WTC11 (cell line): ENCODE data around the gene POU2F3. TPM values are rescaled to one million over a fixed set of nuclear protein-coding genes. Genes with fewer than 3 reads are reported as not detected.

Experiments used
- ATAC-seq: fragments of 200-7000 bp; cut with Tn5 transposase; 2 replicates; pipeline ENCODE4 v1.10.0; 2021; ENCODE audit warnings: mild to moderate bottlenecking, moderate library complexity
- CTCF ChIA-PET: fragments of 300-600 bp; sonication (Branson Sonifier 250); formaldehyde crosslinking; loops from one replicate; lab custom pipeline; 2021; ENCODE audit warnings: antibody characterized with exemption; lab: Charles Lee
- POLR2A ChIA-PET: fragments of 350-600 bp; sonication (Branson Sonifier 250); formaldehyde crosslinking; loops from one replicate; lab custom pipeline; 2021; ENCODE audit warnings: antibody characterized with exemption; lab: Charles Lee
- DNase-seq: peaks from one replicate; pipeline ENCODE4 v3.0.0; 2021; ENCODE audit warnings: low spot score
- H3K27ac Mint-ChIP-seq: 2 replicates; pipeline ENCODE4 v1.8.0; 2021; ENCODE audit warnings: mixed read lengths
- H3K27me3 Mint-ChIP-seq: 2 replicates; pipeline ENCODE4 v1.8.0; 2021; ENCODE audit warnings: low read depth, mild to moderate bottlenecking, moderate library complexity, mixed read lengths
- H3K36me3 Mint-ChIP-seq: 2 replicates; pipeline ENCODE4 v1.8.0; 2021; ENCODE audit warnings: mixed read lengths
- H3K4me1 Mint-ChIP-seq: 2 replicates; pipeline ENCODE4 v1.8.0; 2022; ENCODE audit warnings: mixed read lengths
- H3K4me3 Mint-ChIP-seq: 2 replicates; pipeline ENCODE4 v1.8.0; 2021; ENCODE audit warnings: mild to moderate bottlenecking, moderate library complexity, mixed read lengths
- H3K9me3 Mint-ChIP-seq: 2 replicates; pipeline ENCODE4 v1.8.0; 2021; ENCODE audit warnings: mixed read lengths
- ATF3 ChIP-seq: sonication (generic); formaldehyde crosslinking; conservative IDR thresholded peaks from 2 replicates; pipeline ENCODE4 v1.8.1; 2022; ENCODE audit warnings: mild to moderate bottlenecking, missing genetic modification reagents
- ATF6 ChIP-seq: sonication (generic); formaldehyde crosslinking; IDR thresholded peaks from 2 replicates; pipeline ENCODE4 v1.8.1; 2023; ENCODE audit warnings: mild to moderate bottlenecking, missing genetic modification reagents
- CBFB ChIP-seq: sonication (generic); formaldehyde crosslinking; IDR thresholded peaks from 2 replicates; pipeline ENCODE4 v1.8.1; 2022; ENCODE audit warnings: mild to moderate bottlenecking, low read depth, missing genetic modification reagents
- E2F5 ChIP-seq: sonication (generic); formaldehyde crosslinking; IDR thresholded peaks from 2 replicates; pipeline ENCODE4 v1.8.1; 2022; ENCODE audit warnings: mild to moderate bottlenecking, moderate library complexity, missing genetic modification reagents
- EMX1 ChIP-seq: fragments of 250-450 bp; sonication (Bioruptor Pico); IDR thresholded peaks from 2 replicates; pipeline ENCODE4 v1.8.0; 2021; ENCODE audit warnings: mild to moderate bottlenecking
- ETV6 ChIP-seq: sonication (generic); formaldehyde crosslinking; IDR thresholded peaks from 2 replicates; pipeline ENCODE4 v1.8.1; 2022; ENCODE audit warnings: mild to moderate bottlenecking, missing genetic modification reagents
- FOXK1 ChIP-seq: sonication (generic); formaldehyde crosslinking; IDR thresholded peaks from 2 replicates; pipeline ENCODE4 v1.8.0; 2022; ENCODE audit warnings: mild to moderate bottlenecking, moderate library complexity, missing genetic modification reagents
- GABPB1 ChIP-seq: sonication (generic); formaldehyde crosslinking; IDR thresholded peaks from 2 replicates; pipeline ENCODE4 v1.8.1; 2023; ENCODE audit warnings: mild to moderate bottlenecking, missing genetic modification reagents
- IRF1 ChIP-seq: sonication (generic); formaldehyde crosslinking; IDR thresholded peaks from 2 replicates; pipeline ENCODE4 v1.8.0; 2023; ENCODE audit warnings: missing genetic modification reagents
- JUN ChIP-seq: sonication (generic); formaldehyde crosslinking; IDR thresholded peaks from 2 replicates; pipeline ENCODE4 v1.8.0; 2023; ENCODE audit warnings: mild to moderate bottlenecking, missing genetic modification reagents
- MAX ChIP-seq: sonication (generic); formaldehyde crosslinking; IDR thresholded peaks from 2 replicates; pipeline ENCODE4 v1.8.0; 2022; ENCODE audit warnings: mild to moderate bottlenecking, missing genetic modification reagents
- MXD4 ChIP-seq: fragments of 250-450 bp; sonication (Bioruptor Pico); IDR thresholded peaks from 2 replicates; pipeline ENCODE4 v1.8.0; 2021; ENCODE audit warnings: mild to moderate bottlenecking, moderate library complexity, borderline replicate concordance
- NFATC4 ChIP-seq: fragments of 250-450 bp; sonication (Bioruptor Pico); IDR thresholded peaks from 2 replicates; pipeline ENCODE4 v1.9.0; 2021; ENCODE audit warnings: mild to moderate bottlenecking
- PRRX2 ChIP-seq: fragments of 250-450 bp; sonication (Bioruptor Pico); IDR thresholded peaks from 2 replicates; pipeline ENCODE4 v1.8.0; 2021; ENCODE audit warnings: mild to moderate bottlenecking
- SMAD3 ChIP-seq: sonication (generic); formaldehyde crosslinking; IDR thresholded peaks from 2 replicates; pipeline ENCODE4 v1.8.0; 2022; ENCODE audit warnings: missing genetic modification reagents, mild to moderate bottlenecking, borderline replicate concordance
- SP1 ChIP-seq: sonication (generic); formaldehyde crosslinking; conservative IDR thresholded peaks from 2 replicates; pipeline ENCODE4 v1.8.1; 2022; ENCODE audit warnings: missing genetic modification reagents
- TCF7 ChIP-seq: sonication (generic); formaldehyde crosslinking; IDR thresholded peaks from 2 replicates; pipeline ENCODE4 v1.8.0; 2022; ENCODE audit warnings: mild to moderate bottlenecking, low read depth, missing genetic modification reagents, moderate library complexity
- TEAD4 ChIP-seq: sonication (generic); formaldehyde crosslinking; IDR thresholded peaks from 2 replicates; pipeline ENCODE4 v1.8.0; 2022; ENCODE audit warnings: mild to moderate bottlenecking, missing genetic modification reagents
- TP53 ChIP-seq: sonication (generic); formaldehyde crosslinking; IDR thresholded peaks from 2 replicates; pipeline ENCODE4 v1.8.1; 2023; ENCODE audit warnings: mild to moderate bottlenecking, missing genetic modification reagents
- ZNF396 ChIP-seq: fragments of 250-450 bp; sonication (Bioruptor Pico); IDR thresholded peaks from 2 replicates; pipeline ENCODE4 v1.8.0; 2021; ENCODE audit warnings: mild to moderate bottlenecking, moderate library complexity, borderline replicate concordance
- ZNF416 ChIP-seq: fragments of 250-450 bp; sonication (Bioruptor Pico); IDR thresholded peaks from 2 replicates; pipeline ENCODE4 v1.9.0; 2021; ENCODE audit warnings: mild to moderate bottlenecking, inconsistent platforms
- ZNF423 ChIP-seq: fragments of 250-450 bp; sonication (Bioruptor Pico); IDR thresholded peaks from 2 replicates; pipeline ENCODE4 v2.1.2; 2022; ENCODE audit warnings: mild to moderate bottlenecking, moderate library complexity
- ZNF671 ChIP-seq: fragments of 250-450 bp; sonication (Bioruptor Pico); IDR thresholded peaks from 2 replicates; pipeline ENCODE4 v1.8.0; 2021; ENCODE audit warnings: mild to moderate bottlenecking
- total RNA-seq: library from RNA; stranded (reverse); gene quantifications from 3 replicates; pipeline ENCODE4 v1.2.3, GENCODE V29; 2021
- TF ChIP-seq, protein P1 (sequence below): sonication (generic); formaldehyde crosslinking; IDR thresholded peaks from 2 replicates; pipeline ENCODE4 v1.8.1; 2023; ENCODE audit warnings: mild to moderate bottlenecking, missing genetic modification reagents
- TF ChIP-seq, protein P2 (sequence below): fragments of 200-600 bp; IDR thresholded peaks from 2 replicates; pipeline ENCODE4 v1.8.0; 2022; ENCODE audit warnings: antibody characterized with exemption
- TF ChIP-seq, protein P3 (sequence below): sonication (generic); formaldehyde crosslinking; IDR thresholded peaks from 2 replicates; pipeline ENCODE4 v1.8.1; 2023; ENCODE audit warnings: mild to moderate bottlenecking, missing genetic modification reagents, moderate library complexity

Gene POU2F3
- total RNA-seq, 1 experiment from 2014 or later, result 0.61 TPM

GRCh38 chr11:120259988-120260565, 20.1 kb downstream of the POU2F3 start:
- no peak overlapping the region for H3K27ac Mint-ChIP-seq
- no peak for ATAC-seq
- no peak overlapping the region for H3K4me3 Mint-ChIP-seq
- H3K36me3 Mint-ChIP-seq, result no peaks in the 10 kb centered on the region
- no peak for DNase-seq
- ChIA-PET POLR2A (no interaction called here), CTCF (interaction anchor here (1.1 to 3.2 kb wide), 5 partner anchors 11 to 47 kb away, joined by 3 to 19 read pairs (median 4); no protein-coding TSS in a partner anchor)
- TF ChIP-seq, protein P1, sequence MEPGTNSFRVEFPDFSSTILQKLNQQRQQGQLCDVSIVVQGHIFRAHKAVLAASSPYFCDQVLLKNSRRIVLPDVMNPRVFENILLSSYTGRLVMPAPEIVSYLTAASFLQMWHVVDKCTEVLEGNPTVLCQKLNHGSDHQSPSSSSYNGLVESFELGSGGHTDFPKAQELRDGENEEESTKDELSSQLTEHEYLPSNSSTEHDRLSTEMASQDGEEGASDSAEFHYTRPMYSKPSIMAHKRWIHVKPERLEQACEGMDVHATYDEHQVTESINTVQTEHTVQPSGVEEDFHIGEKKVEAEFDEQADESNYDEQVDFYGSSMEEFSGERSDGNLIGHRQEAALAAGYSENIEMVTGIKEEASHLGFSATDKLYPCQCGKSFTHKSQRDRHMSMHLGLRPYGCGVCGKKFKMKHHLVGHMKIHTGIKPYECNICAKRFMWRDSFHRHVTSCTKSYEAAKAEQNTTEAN (CRISPR knock-in tag), result no peak
- TF ChIP-seq TCF7 (CRISPR knock-in tag) (no peak), IRF1 (CRISPR knock-in tag) (no peak), TEAD4 (CRISPR knock-in tag) (no peak), SP1 (CRISPR knock-in tag) (no peak), TP53 (CRISPR knock-in tag) (no peak), E2F5 (CRISPR knock-in tag) (no peak), FOXK1 (CRISPR knock-in tag) (no peak), ATF6 (CRISPR knock-in tag) (no peak), CBFB (no peak), ZNF396 (CRISPR knock-in tag) (no peak), MAX (CRISPR knock-in tag) (no peak), ZNF423 (CRISPR knock-in tag) (no peak), MXD4 (no peak), GABPB1 (no peak), ETV6 (CRISPR knock-in tag) (no peak), JUN (no peak)
- TF ChIP-seq, protein P2, sequence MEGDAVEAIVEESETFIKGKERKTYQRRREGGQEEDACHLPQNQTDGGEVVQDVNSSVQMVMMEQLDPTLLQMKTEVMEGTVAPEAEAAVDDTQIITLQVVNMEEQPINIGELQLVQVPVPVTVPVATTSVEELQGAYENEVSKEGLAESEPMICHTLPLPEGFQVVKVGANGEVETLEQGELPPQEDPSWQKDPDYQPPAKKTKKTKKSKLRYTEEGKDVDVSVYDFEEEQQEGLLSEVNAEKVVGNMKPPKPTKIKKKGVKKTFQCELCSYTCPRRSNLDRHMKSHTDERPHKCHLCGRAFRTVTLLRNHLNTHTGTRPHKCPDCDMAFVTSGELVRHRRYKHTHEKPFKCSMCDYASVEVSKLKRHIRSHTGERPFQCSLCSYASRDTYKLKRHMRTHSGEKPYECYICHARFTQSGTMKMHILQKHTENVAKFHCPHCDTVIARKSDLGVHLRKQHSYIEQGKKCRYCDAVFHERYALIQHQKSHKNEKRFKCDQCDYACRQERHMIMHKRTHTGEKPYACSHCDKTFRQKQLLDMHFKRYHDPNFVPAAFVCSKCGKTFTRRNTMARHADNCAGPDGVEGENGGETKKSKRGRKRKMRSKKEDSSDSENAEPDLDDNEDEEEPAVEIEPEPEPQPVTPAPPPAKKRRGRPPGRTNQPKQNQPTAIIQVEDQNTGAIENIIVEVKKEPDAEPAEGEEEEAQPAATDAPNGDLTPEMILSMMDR, result no peak
- TF ChIP-seq, protein P3, sequence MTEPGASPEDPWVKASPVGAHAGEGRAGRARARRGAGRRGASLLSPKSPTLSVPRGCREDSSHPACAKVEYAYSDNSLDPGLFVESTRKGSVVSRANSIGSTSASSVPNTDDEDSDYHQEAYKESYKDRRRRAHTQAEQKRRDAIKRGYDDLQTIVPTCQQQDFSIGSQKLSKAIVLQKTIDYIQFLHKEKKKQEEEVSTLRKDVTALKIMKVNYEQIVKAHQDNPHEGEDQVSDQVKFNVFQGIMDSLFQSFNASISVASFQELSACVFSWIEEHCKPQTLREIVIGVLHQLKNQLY (CRISPR knock-in tag), result no peak
- H3K27me3 Mint-ChIP-seq, result peaks cover 55% of the 10 kb centered on the region
- peaks cover 44% of the 10 kb centered on the region for H3K4me1 Mint-ChIP-seq
- no peaks in the 10 kb centered on the region for H3K9me3 Mint-ChIP-seq

DNA sequence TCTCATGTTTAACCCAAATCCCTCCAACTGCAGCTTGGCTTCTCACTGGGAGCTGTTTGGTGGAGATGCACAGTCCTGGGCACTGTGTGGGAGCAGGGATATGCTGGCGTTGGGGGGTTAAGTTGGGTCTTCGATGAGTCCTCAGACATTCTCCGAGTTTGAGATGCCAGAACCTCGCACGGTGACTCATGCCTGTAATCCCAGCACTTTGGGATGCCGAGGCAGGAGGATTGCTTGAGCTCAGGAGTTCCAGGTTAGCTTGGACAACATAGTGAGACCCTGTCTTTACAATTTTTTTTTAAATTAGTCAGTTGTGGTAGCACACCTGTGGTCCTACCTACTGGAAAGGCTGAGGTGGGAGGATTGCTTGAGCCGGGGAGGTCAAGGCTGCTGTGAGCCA, 20.7 kb downstream of the POU2F3 start:
- ChIA-PET POLR2A (no interaction called here), CTCF (interaction anchor here (0.5 to 2.1 kb wide), 3 partner anchors 43 to 55 kb away, joined by 3 to 4 read pairs (median 4); no protein-coding TSS in a partner anchor)
- ATAC-seq (no peak), DNase-seq (no peak)
- Mint-ChIP-seq H3K4me3 (no peak overlapping the region), H3K4me1 (peaks cover 43% of the 10 kb centered on the region), H3K27ac (no peak overlapping the region), H3K36me3 (no peaks in the 10 kb centered on the region), H3K27me3 (peaks cover 54% of the 10 kb centered on the region), H3K9me3 (no peaks in the 10 kb centered on the region)
- TF ChIP-seq ZNF671, result no peak
- no peak for TF ChIP-seq SMAD3
- TF ChIP-seq ZNF396 (CRISPR knock-in tag), result no peak
- no peak for TF ChIP-seq EMX1 (CRISPR knock-in tag)
- TF ChIP-seq NFATC4 (CRISPR knock-in tag), result no peak
- TF ChIP-seq ZNF416 (CRISPR knock-in tag), result no peak
- TF ChIP-seq ETV6 (CRISPR knock-in tag), result no peak
- TF ChIP-seq ATF3, result no peak
- no peak for TF ChIP-seq SP1 (CRISPR knock-in tag)
- no peak for TF ChIP-seq PRRX2
